ENCODE data around the gene ATP1B1.
"Not testable (repeated sequence)": the region's sequence is repeated elsewhere in the genome, so short reads cannot be mapped to it uniquely, and the experiment has no call there.

ATP1B1 gene

DNA sequence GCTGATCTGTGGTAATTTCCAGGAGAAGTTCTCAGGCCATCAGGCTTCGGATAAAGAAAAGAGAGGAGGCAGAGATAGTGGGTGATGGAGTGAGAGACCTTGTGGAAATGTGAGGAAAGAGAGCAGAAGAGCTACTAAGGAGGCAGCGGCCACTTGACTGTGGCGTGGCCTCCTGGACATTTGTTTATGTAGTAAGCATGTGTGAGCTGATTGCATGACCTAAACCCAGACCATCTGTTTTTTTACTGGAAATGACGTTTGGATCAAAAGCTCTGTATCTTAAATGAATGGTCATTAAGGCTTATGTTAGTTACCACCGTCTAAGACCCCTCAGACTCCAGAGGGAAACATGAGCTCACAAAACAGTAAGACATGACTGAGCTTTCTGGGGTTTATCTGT is 13.6 kb downstream of the ATP1B1 start:
- H3K4me3 ChIP-seq (ENCODE audit: low read depth, low read length) = no peak overlapping the region
- DNase-seq (ENCODE audit: low read depth) = no peak
- TF ChIP-seq, protein P1, sequence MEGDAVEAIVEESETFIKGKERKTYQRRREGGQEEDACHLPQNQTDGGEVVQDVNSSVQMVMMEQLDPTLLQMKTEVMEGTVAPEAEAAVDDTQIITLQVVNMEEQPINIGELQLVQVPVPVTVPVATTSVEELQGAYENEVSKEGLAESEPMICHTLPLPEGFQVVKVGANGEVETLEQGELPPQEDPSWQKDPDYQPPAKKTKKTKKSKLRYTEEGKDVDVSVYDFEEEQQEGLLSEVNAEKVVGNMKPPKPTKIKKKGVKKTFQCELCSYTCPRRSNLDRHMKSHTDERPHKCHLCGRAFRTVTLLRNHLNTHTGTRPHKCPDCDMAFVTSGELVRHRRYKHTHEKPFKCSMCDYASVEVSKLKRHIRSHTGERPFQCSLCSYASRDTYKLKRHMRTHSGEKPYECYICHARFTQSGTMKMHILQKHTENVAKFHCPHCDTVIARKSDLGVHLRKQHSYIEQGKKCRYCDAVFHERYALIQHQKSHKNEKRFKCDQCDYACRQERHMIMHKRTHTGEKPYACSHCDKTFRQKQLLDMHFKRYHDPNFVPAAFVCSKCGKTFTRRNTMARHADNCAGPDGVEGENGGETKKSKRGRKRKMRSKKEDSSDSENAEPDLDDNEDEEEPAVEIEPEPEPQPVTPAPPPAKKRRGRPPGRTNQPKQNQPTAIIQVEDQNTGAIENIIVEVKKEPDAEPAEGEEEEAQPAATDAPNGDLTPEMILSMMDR (IDR thresholded peaks at IDR 0.05; ENCODE audit: insufficient read depth, low read depth, low read length, missing control alignments) = no peak

DNA sequence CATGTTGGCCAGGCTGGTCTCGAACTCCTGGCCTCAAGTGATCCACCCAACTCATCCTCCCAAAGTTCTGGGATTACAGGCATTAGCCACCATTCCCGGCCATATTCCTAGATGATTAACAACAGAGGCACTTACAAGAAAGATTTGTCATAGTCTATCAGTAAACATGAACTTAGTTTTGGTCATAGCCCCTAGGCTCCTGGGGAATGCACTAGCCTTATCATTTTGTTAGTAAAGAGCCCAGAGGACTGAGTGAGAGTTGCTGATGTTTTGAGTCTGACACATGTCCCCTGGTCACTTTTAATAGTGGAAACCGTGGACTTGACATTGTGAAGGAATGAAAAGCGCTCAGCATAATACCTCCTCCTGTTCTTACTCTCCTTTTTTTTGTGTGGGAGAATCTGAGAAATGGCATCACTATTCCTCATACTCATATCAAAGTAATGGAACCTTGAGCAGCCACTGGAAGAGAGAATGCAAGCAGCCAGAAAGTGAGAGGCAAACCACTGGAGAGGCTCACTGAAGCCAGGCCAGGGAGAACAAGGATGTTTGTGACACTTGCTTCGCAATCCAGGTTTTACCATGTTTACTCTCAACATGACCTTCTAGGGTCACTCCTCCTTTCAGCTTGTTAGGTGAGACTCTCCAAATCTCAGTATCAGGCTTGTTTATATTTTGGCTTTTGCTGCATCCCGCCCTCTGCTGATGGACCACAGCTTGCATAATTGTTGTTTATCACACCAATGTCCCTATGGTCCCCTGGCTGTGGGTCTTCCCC is 14.8 kb downstream of the ATP1B1 start:
- TF ChIP-seq, protein P1 (IDR thresholded peaks at IDR 0.05; ENCODE audit: insufficient read depth, low read depth, low read length, missing control alignments) = no peak
- no peak for DNase-seq (ENCODE audit: low read depth)
- H3K4me3 ChIP-seq (ENCODE audit: low read depth, low read length) = no peak overlapping the region

DNA sequence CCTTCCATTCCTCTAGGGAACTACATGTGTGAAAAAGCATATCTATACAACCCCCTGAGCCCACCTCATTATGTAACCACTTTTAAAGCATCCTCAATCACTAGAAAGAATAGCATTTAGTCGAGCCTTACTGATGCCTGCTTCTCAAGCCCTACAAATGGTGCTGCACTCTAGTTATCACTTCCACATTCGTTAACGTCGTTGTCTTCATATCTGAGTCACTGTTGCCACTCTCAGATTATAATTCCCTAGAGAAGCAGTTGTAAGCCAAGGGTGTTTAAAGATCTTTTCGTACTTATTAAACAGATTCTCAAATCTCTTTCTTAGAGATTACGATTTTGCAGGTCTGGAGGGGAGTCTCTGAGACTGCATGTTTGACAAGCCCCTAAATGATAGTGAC is 16.5 kb downstream of the ATP1B1 start:
- TF ChIP-seq, protein P1 (IDR thresholded peaks at IDR 0.05; ENCODE audit: insufficient read depth, low read depth, low read length, missing control alignments) = no peak
- peak; percentile 24 for DNase-seq (ENCODE audit: low read depth)
- no peak overlapping the region for H3K4me3 ChIP-seq (ENCODE audit: low read depth, low read length)

DNA sequence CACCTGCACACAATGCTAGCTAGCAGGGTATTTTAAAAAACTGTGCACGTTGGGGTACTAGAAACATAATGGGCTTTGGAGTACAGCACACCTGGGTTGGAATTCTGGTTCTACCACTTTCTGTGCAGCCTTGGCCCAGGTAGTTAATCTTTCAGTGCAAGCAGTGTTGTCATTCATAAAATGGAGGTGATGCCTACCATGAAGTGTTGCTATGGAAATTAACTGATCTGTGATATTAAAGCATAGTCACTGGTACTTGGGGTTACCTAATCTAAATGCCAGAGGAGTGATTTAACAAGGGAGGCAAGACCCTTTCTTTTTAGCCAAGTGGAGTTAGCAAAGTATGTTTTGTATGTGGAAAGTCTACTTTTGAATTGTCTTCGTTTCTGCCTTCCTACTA is 18.0 kb downstream of the ATP1B1 start:
- no peak overlapping the region for H3K4me3 ChIP-seq (ENCODE audit: low read depth, low read length)
- TF ChIP-seq, protein P1 (IDR thresholded peaks at IDR 0.05; ENCODE audit: insufficient read depth, low read depth, low read length, missing control alignments) = no peak
- DNase-seq (ENCODE audit: low read depth) = no peak

DNA sequence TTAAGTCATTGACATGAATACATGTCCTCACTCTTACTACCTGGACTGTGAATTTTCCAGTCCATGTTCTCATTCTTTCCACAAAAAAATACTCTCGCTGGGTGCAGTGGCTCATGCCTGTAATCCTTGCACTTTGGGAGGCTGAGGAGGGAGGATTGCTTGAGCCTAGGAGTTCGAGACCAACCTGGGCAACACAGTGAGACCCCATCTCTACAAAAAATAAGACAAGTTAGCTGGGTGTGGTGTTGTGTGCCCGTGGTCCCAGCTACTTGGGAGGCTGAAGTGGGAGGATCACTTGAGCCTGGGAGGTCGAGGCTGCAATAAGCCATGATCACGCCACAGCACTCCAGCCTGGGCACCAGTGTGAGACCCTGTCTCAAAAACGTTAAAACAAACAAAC is 19.1 kb downstream of the ATP1B1 start:
- H3K4me3 ChIP-seq (ENCODE audit: low read depth, low read length); DNase-seq (ENCODE audit: low read depth): not testable (repeated sequence)

DNA sequence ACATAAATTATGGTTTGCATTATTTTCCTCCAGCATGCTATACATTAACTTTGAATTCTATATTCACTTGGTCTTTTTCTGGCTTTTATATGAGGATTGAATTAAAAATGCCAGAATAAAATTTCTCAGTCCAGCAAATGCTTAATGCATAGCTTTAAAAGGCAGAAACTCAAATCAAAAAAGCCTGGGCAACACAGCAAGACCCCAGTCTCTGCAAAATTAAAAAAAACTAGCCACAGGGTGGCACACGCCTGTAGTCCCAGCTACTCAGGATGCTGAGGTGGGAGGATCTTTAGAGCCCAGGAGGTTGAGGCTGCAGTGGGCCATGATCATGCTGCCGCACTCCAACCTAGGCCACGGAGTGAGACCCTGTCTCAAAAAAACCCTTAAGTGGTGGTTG is 19.8 kb downstream of the ATP1B1 start:
- H3K4me3 ChIP-seq (ENCODE audit: low read depth, low read length) = no peak overlapping the region
- DNase-seq (ENCODE audit: low read depth) = no peak
- TF ChIP-seq, protein P1 (IDR thresholded peaks at IDR 0.05; ENCODE audit: insufficient read depth, low read depth, low read length, missing control alignments) = no peak

DNA sequence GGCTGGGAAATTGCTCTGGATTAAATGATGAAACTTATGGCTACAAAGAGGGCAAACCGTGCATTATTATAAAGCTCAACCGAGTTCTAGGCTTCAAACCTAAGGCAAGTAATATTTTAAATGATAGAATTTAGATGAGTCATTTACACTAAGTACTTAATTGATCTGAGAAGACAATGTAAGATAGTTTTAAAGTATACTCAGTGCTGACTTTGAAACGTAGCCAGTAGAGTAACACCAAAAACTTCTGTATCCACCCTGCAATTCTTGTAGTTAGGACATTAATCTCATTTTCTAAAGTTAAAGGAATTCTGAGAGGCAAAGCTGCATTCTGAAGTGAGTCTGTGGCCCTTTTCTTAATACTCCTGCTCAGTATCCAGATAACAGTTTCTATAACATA is 20.8 kb downstream of the ATP1B1 start:
- TF ChIP-seq, protein P1 (IDR thresholded peaks at IDR 0.05; ENCODE audit: insufficient read depth, low read depth, low read length, missing control alignments) = no peak
- no peak for DNase-seq (ENCODE audit: low read depth)
- H3K4me3 ChIP-seq (ENCODE audit: low read depth, low read length) = no peak overlapping the region
